Measurements from ENCODE around the gene SLC25A22.

The SLC25A22 gene

GRCh38 chr11:773830-774229 is 24.3 kb downstream of the SLC25A22 start:
- H3K27ac ChIP-seq, result no peak overlapping the region
- TF ChIP-seq CTCF (IDR thresholded peaks at IDR 0.05; ENCODE audit: low read depth, low read length), result no peak
- peaks cover 51% of the 10 kb centered on the region for H3K36me3 ChIP-seq
- no peak for DNase-seq
- no peak overlapping the region for H3K4me3 ChIP-seq (ENCODE audit: low read depth, low read length)
- no peaks in the 10 kb centered on the region for H3K9me3 ChIP-seq (ENCODE audit: severe bottlenecking)
- H3K27me3 ChIP-seq (ENCODE audit: insufficient read depth, low read depth, severe bottlenecking), result no peaks in the 10 kb centered on the region

GRCh38 chr11:773425-773824 is 24.7 kb downstream of the SLC25A22 start:
- peaks cover 54% of the 10 kb centered on the region for H3K36me3 ChIP-seq
- no peak overlapping the region for H3K27ac ChIP-seq
- TF ChIP-seq CTCF (IDR thresholded peaks at IDR 0.05; ENCODE audit: low read depth, low read length), result no peak
- H3K9me3 ChIP-seq (ENCODE audit: severe bottlenecking), result no peaks in the 10 kb centered on the region
- H3K4me3 ChIP-seq (ENCODE audit: low read depth, low read length), result no peak overlapping the region
- no peak for DNase-seq
- no peaks in the 10 kb centered on the region for H3K27me3 ChIP-seq (ENCODE audit: insufficient read depth, low read depth, severe bottlenecking)

DNA sequence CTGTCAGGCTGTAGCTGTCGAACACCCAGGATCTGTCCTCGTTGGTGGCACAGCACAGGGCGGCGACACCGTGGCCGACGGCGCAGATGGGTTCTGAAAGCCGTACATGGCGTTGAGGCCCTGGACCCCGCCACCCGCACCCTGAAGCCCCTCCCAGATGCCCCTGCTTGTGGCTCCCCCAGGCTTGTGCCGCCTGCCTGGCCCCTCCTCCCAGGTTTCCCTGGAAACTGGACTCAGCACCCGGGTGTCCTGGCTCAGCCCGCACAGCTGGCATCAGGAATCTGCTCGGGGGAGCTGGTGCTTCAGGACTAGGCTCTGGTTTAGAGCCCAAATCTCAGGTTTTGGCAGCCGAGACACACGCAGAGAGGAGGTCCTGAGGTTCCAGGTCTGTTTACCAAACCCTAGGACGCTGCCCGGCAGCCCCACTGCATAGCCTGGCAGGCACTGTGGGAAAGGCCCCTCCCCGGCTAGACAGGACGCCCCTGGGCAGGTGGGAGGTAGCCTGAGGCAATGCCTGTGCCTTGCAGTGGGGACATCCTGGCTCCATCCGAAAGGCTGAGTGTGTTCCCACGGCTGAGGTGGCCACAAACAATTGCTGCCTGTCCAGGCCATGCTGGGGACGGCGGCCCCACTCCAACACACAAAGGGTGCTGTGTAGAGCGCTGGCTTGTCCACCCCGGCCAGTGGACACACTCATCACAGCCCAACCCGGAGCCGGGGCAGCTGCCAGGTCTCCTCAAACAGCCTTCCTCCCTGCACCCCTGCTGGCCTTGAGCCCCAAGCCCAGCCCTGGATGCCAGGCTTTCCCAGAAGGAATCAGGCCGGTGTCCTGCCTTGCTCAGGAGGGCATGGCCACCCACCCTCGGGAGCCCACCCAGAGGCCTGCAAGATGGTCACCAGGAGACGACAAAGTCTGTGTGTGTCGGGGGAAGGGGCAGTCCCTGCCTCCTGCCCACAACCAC is 25.4 kb downstream of the SLC25A22 start:
- no peak for TF ChIP-seq CTCF (IDR thresholded peaks at IDR 0.05; ENCODE audit: low read depth, low read length)
- Histone ChIP-seq H3K36me3 (peaks cover 58% of the 10 kb centered on the region), H3K27me3 (ENCODE audit: insufficient read depth, low read depth, severe bottlenecking) (no peaks in the 10 kb centered on the region), H3K27ac (no peak overlapping the region), H3K4me3 (ENCODE audit: low read depth, low read length) (no peak overlapping the region), H3K9me3 (ENCODE audit: severe bottlenecking) (no peaks in the 10 kb centered on the region)
- no peak for DNase-seq

DNA sequence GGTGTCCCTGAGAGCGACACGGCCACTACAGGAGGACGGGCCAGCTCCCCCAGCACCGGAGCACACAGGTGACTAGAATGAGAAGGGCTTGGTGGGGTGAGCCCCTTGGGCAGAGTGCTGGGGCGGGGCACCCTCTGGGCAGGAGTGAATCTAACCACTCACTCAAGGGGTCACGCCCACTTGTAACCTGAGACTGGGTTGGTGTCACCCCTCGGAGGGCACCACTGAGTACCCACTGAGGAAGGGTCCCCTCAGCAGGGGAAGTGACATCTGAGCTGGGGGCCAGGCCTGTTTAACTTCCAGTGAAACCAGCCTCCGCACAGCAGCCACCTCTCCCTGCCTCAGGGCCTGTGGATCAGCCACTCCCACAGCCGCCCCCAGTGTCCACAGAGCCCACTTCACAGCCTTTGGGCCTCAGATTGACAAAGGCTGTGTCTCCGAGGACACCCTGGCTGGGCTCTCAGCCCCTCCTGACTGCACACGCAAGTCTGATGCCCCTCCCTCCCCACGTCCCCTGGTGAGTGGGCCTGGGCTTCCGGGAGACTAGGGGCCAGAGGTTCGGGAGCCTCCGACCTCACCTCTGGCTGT is 26.4 kb downstream of the SLC25A22 start:
- H3K27ac ChIP-seq, result no peak overlapping the region
- H3K27me3 ChIP-seq (ENCODE audit: insufficient read depth, low read depth, severe bottlenecking), result no peaks in the 10 kb centered on the region
- H3K36me3 ChIP-seq, result peaks cover 67% of the 10 kb centered on the region
- no peak overlapping the region for H3K4me3 ChIP-seq (ENCODE audit: low read depth, low read length)
- no peaks in the 10 kb centered on the region for H3K9me3 ChIP-seq (ENCODE audit: severe bottlenecking)
- no peak for TF ChIP-seq CTCF (IDR thresholded peaks at IDR 0.05; ENCODE audit: low read depth, low read length)
- DNase-seq, result no peak

DNA sequence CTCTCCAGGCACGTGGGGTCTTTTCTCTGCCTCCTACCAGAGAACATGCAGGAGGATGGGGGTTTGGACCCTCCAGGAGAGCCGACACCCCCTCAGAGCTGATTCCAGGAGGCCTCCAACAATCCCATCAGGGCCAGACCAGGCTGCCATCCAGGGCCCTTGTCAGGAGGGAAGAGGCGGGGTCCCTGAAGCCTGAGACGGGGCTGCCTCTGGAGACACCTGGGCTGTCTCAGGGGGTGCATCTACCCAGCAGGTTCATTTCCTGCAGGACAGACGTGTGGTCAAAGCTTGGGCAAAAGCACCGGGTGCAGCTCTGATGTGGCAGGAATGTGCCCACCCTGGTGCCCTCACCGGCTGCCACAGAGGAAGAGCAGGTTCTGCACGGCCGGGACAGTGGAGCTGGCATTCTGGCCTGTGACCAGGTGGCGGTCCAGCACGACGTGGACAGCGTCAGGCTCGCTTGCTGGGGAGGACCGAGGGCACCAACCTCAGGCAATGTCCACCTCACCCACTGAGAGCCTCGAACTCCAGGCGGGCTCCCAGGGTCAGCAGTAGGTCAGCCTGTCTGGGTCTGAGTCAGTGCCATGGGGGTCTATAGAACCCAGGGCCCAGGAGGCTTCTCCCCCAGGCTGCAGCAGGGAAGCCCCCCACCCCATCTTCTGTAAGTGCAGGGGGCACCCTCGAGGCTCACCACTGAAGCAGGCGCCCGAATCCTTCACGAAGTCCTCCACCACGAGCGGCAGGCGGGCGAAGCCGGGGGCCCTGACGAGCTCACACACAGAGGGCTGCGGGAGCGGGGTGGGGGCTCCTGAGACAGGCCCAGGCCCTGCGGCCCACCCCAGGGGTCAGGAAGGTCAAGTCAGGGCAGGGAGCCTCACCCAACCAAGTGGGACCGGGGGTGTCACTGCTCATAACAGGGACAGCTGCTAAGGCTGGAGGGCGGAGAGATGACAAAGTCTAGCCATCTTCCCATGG is 27.2 kb downstream of the SLC25A22 start:
- no peak for DNase-seq
- Histone ChIP-seq H3K36me3 (peaks cover 75% of the 10 kb centered on the region), H3K4me3 (ENCODE audit: low read depth, low read length) (no peak overlapping the region), H3K9me3 (ENCODE audit: severe bottlenecking) (no peaks in the 10 kb centered on the region), H3K27ac (no peak overlapping the region), H3K27me3 (ENCODE audit: insufficient read depth, low read depth, severe bottlenecking) (no peaks in the 10 kb centered on the region)
- TF ChIP-seq CTCF (IDR thresholded peaks at IDR 0.05; ENCODE audit: low read depth, low read length), result no peak
